GM12892 (cell line): ENCODE results near the gene SLC10A3.

Source experiments
- DNase-seq: peaks from one replicate; pipeline ENCODE4 v3.0.0; 2011; ENCODE audit not compliant: insufficient read length
- FAIRE-seq: peaks from 2 replicates; lab custom pipeline; 2011; peaks lifted over from hg19 to GRCh38; lab: Jason Lieb, UNC
- POLR2A ChIP-seq: IDR thresholded peaks from 2 replicates; pipeline ENCODE4 v1.6.1; 2011; ENCODE audit warnings: low read depth, low read length, control low read depth
- POLR2AphosphoS5 ChIP-seq: IDR thresholded peaks from 2 replicates; pipeline ENCODE4 v1.6.1; 2011; ENCODE audit warnings: low read depth, low read length, control low read depth
- TAF1 ChIP-seq: IDR thresholded peaks from 2 replicates; pipeline ENCODE4 v1.6.1; 2011; ENCODE audit warnings: low read depth, mild to moderate bottlenecking, control low read depth, low read length, borderline replicate concordance

Gene SLC10A3

GRCh38 chrX:154525606-154526490, 35.4 kb upstream of the SLC10A3 start:
- TF ChIP-seq POLR2AphosphoS5 = no peak
- no peak for TF ChIP-seq TAF1
- TF ChIP-seq POLR2A = no peak
- FAIRE-seq (no peak), DNase-seq (no peak)

GRCh38 chrX:154519389-154519788, 29.0 kb upstream of the SLC10A3 start:
- FAIRE-seq = no peak

GRCh38 chrX:154517101-154517781, 26.8 kb upstream of the SLC10A3 start:
- TF ChIP-seq POLR2AphosphoS5 (no peak), POLR2A (no peak), TAF1 (no peak)
- FAIRE-seq (no peak), DNase-seq (no peak)

More at GRCh38 chrX:154519389-154519788, 29.0 kb upstream of the SLC10A3 start:
- DNase-seq = no peak
- TF ChIP-seq POLR2A (no peak), TAF1 (no peak), POLR2AphosphoS5 (no peak)

GRCh38 chrX:154516656-154517100, 26.2 kb upstream of the SLC10A3 start:
- DNase-seq = no peak
- FAIRE-seq = no peak
- TF ChIP-seq POLR2AphosphoS5 = no peak
- TF ChIP-seq TAF1 = no peak
- TF ChIP-seq POLR2A = no peak

- TF ChIP-seq POLR2AphosphoS5 (peak; percentile 57; the same call in 1 of the 2 replicates), POLR2A (peak; percentile 63), TAF1 (peak; percentile 32; the same call in 1 of the 2 replicates)
- FAIRE-seq = peak; percentile 86
- peak; percentile 65 for DNase-seq
These were observed 25.7 kb upstream of the SLC10A3 start, which contains the start of gene FAM3A for GRCh38 chrX:154515966-154516655. Gene FAM3A (minus strand): TSS chrX:154516232. CDS start chrX:154515772, 460 bp downstream.

- DNase-seq = no peak
- peak; percentile 14 for FAIRE-seq
- TF ChIP-seq POLR2AphosphoS5 (no peak), POLR2A (no peak; the same call in 1 of the 2 replicates), TAF1 (no peak)
These were observed 24.9 kb upstream of the SLC10A3 start for GRCh38 chrX:154515090-154515965.

- TF ChIP-seq POLR2AphosphoS5 = no peak
- no peak for TF ChIP-seq TAF1
- TF ChIP-seq POLR2A = no peak
- no peak for FAIRE-seq
- no peak for DNase-seq
These were observed 23.3 kb upstream of the SLC10A3 start for GRCh38 chrX:154513716-154514115.

GRCh38 chrX:154512879-154513553, 22.6 kb upstream of the SLC10A3 start:
- no peak for DNase-seq
- FAIRE-seq = no peak

GRCh38 chrX:154511761-154512160, 21.3 kb upstream of the SLC10A3 start:
- FAIRE-seq = no peak
- no peak for DNase-seq
- no peak for TF ChIP-seq POLR2AphosphoS5
- TF ChIP-seq POLR2A = no peak
- TF ChIP-seq TAF1 = no peak

More at GRCh38 chrX:154512879-154513553, 22.6 kb upstream of the SLC10A3 start:
- TF ChIP-seq TAF1 (no peak), POLR2AphosphoS5 (no peak), POLR2A (no peak)
